DND-41 (cell line): ENCODE measurements around the gene EPN3.

Experiments
- CTCF ChIP-seq: IDR thresholded peaks from 2 replicates; pipeline ENCODE4 v1.5.1; 2012; ENCODE audit warnings: borderline replicate concordance, low read length, moderate library complexity, mild to moderate bottlenecking; ENCODE audit not compliant: poor library complexity, severe bottlenecking; ENCODE audit errors: extremely low read depth
- EZH2 ChIP-seq: IDR thresholded peaks from 3 replicates; pipeline ENCODE4 v1.6.1; 2012; ENCODE audit warnings: borderline replicate concordance, low read depth, mild to moderate bottlenecking, moderate library complexity, low read length, inconsistent platforms; ENCODE audit not compliant: severe bottlenecking

DNA sequence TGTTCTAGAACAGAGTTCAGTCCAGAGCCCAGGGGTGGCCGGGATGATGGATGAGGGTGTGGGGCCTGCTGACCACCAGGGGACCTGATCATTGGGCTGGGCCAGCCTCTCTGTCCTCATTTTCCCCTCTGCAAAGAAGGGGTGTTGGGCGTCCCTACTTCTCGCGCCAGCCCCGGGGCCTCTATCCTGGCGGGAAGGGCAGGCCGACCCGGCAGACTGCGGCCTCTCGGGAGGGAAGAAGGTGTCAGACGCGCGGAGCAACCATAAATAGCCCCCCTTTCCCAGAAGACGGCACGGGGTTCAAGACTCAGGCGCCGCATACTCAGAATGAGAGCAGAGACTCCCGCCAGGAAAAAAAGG, 26.0 kb downstream of the EPN3 start:
- TF ChIP-seq CTCF (no peak), EZH2 (no peak)
